ENCODE data around the gene NAALAD2.

GRCh38 chr11:90135016-90135415 is 553 bp downstream of the NAALAD2 start:
- TF ChIP-seq CTCF (IDR thresholded peaks at IDR 0.05; ENCODE audit: control extremely low read depth in 1 of 3, insufficient read depth in 1 of 3, low read depth in 1 of 3, low read length in 3 of 3) (no peak), MAFK (IDR thresholded peaks at IDR 0.05; ENCODE audit: low read depth, low read length) (no peak), EP300 (IDR thresholded peaks at IDR 0.05; ENCODE audit: borderline replicate concordance in 1 of 2, low read depth in 2 of 2, low read length in 2 of 2) (no peak), POLR2A (IDR thresholded peaks at IDR 0.05; ENCODE audit: control extremely low read depth in 1 of 2, low read depth in 2 of 2, low read length in 2 of 2) (no peak), POLR2AphosphoS5 (IDR thresholded peaks at IDR 0.05; ENCODE audit: low read depth, low read length) (no peak), ZNF274 (IDR thresholded peaks at IDR 0.05; ENCODE audit: borderline replicate concordance, extremely low read depth, low read length) (no peak), GABPA (IDR thresholded peaks at IDR 0.05; ENCODE audit: borderline replicate concordance, insufficient read depth, low read length) (no peak)
